Erythroblast (primary cell): ENCODE data around the gene TRAPPC3.

Experiments used
- DNase-seq, 2 experiments: peaks; one replicate each; lab custom pipeline; 2025; lab: John Stamatoyannopoulos, UW
- GATA1 ChIP-seq: IDR thresholded peaks from 2 replicates; pipeline ENCODE4 v1.6.1; 2011; ENCODE audit warnings: low read depth, mild to moderate bottlenecking, control low read depth, low read length, moderate library complexity
- POLR2A ChIP-seq: IDR thresholded peaks from 2 replicates; pipeline ENCODE4 v1.6.1; 2011; ENCODE audit warnings: mild to moderate bottlenecking, low read length

TRAPPC3 gene

GRCh38 chr1:36128905-36129206 is 20.4 kb downstream of the TRAPPC3 start:
- TF ChIP-seq POLR2A (no peak), GATA1 (no peak)
- no peak for DNase-seq

DNA sequence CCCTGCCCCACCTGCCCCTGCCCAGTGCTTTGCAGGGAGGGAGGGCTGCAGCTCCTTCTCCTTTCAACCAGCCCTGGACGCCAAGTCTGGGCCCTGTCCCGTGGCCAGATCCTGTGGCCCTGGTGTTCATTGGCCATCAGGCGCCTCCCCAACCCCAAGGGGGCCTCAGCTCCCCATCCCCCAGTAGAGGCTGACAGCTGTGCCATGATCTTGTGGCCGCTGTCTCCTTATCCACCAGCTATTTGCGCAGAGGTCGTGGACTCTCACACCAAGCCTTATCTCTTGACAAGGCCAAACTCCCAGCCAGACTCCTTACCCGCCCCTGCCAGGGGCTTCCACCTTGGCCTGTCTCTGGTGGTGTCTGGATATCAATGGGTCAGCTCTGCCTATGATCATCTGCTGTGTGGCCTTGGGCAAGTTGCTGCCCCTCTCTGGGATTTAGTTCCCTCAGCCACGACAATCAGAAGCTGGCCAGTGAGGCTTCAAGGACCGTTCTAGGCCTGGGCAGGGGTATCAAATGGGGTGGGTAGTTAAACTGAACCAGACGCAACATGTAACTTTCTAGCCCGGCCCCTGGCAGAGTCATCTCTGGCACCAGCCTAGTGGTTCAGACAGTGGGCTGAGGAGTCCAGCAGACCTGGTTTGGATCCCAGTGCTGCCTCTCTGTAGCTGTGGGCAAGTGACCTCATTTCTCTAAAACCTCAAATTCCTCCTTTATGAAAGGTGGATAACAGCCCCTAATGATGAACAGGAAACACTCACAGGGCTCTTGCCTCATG is 21.0 kb downstream of the TRAPPC3 start:
- DNase-seq, result peak in 1 of 2 experiments; percentile 54

GRCh38 chr1:36126797-36127500 is 22.3 kb downstream of the TRAPPC3 start:
- DNase-seq, result no peak
- no peak for TF ChIP-seq GATA1
- no peak for TF ChIP-seq POLR2A

More for the DNA sequence above, 21.0 kb downstream of the TRAPPC3 start:
- TF ChIP-seq GATA1 (no peak), POLR2A (no peak)

DNA sequence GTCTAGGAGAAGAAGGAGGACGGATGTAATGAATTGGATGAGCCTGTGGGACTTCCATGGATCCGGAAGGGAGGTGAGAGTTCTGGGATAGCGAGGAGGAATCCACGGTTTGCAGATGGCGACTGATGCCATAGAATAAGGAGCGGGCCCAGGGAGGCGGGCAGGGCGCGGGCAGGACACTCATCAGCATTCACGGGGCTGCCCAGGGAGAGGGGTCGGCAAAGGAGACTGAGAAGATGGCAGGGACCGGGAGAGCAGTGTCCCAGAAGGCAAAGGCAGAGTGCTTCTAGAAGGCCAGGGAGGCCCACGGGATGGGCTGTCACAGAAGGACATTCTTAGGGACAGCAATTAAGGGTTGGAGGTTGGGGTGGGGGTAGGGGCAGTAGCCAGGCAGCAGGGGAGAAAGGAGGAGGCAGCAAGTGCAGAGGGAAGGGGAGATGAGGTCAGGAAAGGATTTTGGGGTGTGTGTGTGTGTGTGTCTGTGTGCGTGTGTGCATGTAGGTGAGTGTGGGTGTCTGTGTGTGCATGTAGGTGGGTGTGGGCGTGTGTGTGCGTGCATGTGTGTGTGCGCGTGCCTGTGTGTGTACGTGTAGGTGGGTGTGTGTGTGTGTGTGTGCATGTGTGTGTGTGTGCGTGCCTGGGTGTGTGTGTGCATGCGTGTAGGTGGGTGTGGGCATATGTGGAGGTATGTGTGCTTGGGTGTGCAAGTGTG is 23.1 kb downstream of the TRAPPC3 start:
- TF ChIP-seq GATA1 (no peak), POLR2A (no peak)
- DNase-seq, result no peak

DNA sequence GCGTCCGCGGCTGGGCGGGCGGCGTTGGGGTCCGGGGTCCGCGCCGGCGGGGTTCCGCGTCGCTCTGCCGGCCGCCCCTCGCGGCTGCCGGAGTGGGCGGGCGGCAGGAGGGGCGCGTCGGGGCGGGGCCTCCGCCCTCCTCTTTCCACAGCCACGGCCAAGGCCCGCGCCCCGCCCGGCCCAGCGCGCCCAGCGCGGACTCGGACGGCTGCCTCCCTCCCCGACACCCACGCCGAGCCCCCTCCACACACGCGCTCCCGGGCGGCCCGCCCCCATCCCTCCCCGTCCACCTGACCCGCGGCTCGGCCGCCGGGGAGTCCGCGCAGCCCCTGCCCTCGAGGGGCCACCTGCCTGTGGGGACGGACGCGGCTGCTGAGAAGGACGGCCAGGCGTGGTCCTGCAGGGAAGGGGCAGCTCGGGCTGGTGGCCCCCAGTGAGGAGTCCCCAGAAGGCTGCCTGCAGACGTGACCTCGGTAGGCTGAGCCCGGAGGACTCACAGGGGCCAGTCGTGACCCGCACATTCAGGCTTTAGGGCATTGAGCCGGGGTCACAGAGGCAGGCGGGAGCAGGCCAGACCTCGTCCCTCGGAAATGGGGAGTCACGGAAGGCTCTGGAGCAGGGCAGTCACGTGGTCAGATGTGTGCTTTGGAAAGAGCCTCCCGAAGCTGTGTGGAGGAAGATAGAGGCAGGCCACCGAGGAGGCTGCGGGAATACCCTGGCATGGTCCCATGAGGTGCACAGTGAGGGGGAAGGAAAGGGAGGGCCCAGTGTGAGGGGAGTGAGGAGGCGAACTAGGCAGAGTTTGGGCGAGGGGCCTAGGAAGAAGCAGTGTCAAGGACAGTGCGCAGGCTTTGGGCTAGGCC is 23.9 kb downstream of the TRAPPC3 start, which contains the start of gene COL8A2:
Gene COL8A2 (minus strand): TSS at position 94 of the 863 bp plus-strand sequence. CDS start 24,980 bp downstream, outside the sequence.
- TF ChIP-seq GATA1, result no peak
- no peak for TF ChIP-seq POLR2A
- no peak for DNase-seq

DNA sequence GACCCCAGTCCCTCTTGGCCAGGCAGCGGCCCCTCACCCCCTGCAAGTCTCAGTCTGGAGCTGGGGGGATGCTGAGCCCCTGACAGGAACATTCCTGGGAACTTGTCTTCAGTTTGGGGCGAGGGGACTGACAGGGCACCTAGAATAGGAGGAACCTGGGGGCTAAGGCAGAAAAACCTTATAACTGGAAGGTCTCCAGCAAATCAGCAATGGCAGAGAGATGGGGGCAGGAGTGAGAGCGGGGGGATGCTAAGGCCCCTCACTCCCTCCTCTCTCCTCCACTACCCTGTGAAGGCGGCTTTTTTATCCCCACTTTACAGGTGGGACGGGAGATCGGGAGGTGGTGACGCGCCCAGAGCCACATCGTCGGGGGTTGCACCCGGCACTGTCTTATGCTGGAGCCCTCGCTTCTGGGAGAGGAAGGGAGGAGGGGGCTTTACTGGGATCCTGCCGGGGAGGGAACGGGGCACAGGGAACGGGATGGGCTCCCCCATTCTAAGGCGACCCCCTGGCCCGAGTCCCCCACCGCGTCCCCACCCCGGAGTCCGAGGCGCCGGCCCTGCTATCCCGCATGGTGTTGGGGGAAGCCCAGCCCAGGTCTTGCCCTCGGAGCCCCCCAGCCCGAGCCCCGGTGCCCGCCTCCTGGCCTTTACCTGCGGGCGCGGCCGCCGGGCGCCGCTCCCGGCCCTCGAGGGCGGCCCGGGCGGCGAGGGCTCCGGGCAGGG is 24.7 kb downstream of the TRAPPC3 start:
- no peak for DNase-seq
- TF ChIP-seq GATA1, result no peak
- no peak for TF ChIP-seq POLR2A

DNA sequence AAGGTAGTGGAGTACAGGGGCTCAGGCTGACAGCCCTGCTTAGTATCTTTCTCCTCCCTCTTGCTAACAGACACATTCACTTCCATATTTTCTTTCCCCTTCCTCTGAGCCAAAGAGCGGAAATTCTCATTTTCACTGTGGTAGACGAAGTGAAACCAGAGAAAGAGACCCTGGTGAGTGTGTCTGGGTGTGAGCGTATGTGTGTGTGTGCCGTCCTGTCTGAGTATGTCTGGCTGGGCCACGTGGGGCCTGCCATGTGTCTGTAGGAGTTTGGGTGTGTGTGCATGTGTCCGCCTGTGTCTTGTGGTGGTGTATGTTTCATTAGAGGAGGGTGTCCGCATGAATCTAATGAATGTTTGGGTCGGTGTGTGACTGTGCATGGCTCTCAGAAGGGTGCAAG is 25.9 kb downstream of the TRAPPC3 start:
- no peak for DNase-seq
- TF ChIP-seq POLR2A (no peak), GATA1 (no peak)

DNA sequence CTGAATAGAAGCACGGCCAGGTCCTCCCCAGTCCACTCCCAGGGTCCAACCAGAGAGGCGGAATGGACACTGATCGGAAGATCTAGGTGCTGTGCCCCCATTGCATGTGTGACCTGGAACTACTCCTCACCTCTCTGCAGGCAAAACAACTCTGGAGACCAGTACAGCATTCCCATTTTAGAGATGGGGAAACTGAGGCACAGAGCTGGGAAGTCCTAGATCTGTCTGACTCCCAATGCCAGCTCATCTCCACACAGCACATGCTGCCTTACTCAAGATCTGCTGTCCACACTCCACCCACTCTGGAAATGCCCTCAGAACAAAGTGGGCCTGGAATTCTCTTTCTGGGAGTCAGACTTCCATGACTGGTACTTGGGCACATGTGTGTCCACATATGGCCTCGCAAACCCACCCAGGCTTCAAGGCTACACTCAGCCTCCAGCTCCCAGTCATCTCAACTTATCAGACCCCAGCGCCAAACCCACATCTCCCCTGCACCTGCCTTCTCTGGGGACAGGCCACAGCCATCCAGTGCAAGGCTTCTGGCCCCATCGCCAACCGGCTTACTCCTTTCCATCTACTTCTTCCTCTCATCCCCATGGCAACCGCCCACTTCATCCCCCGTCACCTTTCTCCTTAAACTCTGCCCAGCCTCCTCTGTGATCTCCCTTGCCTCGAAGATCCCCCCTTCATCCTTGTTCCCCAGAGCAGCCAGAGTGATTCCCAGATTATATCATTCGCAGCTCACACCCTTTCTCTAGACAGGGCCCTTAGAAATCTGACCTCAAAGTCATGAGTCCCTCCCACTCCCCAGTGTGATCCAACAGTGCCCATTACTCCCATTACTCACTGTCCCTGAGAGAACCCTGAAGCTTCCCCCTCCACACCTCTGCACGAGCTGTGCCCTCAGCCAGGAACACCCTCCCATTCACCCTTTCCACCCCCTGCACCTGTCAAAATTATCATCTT is 26.9 kb downstream of the TRAPPC3 start:
- no peak for DNase-seq
- no peak for TF ChIP-seq GATA1

- no peak for DNase-seq
- no peak for TF ChIP-seq GATA1
- TF ChIP-seq POLR2A, result no peak
Observed at GRCh38 chr1:36119456-36119855, 29.8 kb downstream of the TRAPPC3 start.

- DNase-seq, result no peak
- TF ChIP-seq GATA1, result no peak
- no peak for TF ChIP-seq POLR2A
Observed at GRCh38 chr1:36118447-36119204, 30.7 kb downstream of the TRAPPC3 start.

GRCh38 chr1:36116901-36117300 is 32.4 kb downstream of the TRAPPC3 start:
- DNase-seq, result no peak
- no peak for TF ChIP-seq GATA1
- no peak for TF ChIP-seq POLR2A
